ENCODE data around the gene DZIP1. TPM values are rescaled to one million over a fixed set of nuclear protein-coding genes. Genes with fewer than 3 reads are reported as not detected.

Gene DZIP1
- total and polyA plus RNA-seq, 12 donors, result 6.7 to 16.7 (median 9.9) TPM

DNA sequence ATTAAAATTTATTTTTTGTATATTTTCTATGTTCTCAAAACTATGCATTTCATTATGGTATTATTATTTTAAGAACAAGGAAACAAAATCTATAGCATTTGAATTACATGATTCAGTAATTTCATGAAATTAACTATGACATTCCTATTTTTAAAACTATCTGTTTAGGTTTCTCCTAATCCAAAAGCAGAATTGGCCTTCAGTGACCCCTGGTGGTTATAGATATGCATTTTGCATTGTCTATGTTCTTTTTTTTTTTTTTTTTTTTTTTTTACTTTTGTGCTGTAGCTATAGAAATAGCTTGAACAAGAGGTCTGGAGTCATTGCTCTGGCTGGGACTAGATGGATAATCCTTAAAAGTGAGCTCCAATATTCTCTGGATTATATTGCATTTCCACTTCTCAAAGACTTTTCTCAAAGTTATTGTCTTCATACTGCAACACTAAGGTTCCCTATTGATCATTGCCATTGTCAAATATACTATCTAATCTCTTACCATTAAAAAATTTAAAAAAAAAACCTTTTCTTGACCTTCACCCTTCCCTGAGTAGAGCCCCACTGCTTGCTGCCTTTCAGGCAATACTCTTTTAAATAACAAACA, 16.6 kb upstream of the DZIP1 start:
- Histone ChIP-seq H3K27ac (no peak overlapping the region), H3K27me3 (no peaks in the 10 kb centered on the region), H3K36me3 (replicated peaks in 1 of 2) (no peaks in the 10 kb centered on the region), H3K9me3 (replicated peaks in 1 of 3) (peaks cover 0 to 16% (median 0%) of the 10 kb centered on the region in 3 donors), H3K4me1 (replicated peaks in 1 of 2) (no peaks in the 10 kb centered on the region), H3K4me3 (no peak overlapping the region)
- intact Hi-C loops (cut with DNase I), result no loop called here
- TF ChIP-seq, protein P1, sequence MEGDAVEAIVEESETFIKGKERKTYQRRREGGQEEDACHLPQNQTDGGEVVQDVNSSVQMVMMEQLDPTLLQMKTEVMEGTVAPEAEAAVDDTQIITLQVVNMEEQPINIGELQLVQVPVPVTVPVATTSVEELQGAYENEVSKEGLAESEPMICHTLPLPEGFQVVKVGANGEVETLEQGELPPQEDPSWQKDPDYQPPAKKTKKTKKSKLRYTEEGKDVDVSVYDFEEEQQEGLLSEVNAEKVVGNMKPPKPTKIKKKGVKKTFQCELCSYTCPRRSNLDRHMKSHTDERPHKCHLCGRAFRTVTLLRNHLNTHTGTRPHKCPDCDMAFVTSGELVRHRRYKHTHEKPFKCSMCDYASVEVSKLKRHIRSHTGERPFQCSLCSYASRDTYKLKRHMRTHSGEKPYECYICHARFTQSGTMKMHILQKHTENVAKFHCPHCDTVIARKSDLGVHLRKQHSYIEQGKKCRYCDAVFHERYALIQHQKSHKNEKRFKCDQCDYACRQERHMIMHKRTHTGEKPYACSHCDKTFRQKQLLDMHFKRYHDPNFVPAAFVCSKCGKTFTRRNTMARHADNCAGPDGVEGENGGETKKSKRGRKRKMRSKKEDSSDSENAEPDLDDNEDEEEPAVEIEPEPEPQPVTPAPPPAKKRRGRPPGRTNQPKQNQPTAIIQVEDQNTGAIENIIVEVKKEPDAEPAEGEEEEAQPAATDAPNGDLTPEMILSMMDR (IDR thresholded peaks at IDR 0.05), result peak; percentile 19 to 63 (median 44)
- no peak for TF ChIP-seq POLR2A (IDR thresholded peaks at IDR 0.05)
- peak in 3 of 7 donors; percentile 23 to 45 (median 29) for DNase-seq

DNA sequence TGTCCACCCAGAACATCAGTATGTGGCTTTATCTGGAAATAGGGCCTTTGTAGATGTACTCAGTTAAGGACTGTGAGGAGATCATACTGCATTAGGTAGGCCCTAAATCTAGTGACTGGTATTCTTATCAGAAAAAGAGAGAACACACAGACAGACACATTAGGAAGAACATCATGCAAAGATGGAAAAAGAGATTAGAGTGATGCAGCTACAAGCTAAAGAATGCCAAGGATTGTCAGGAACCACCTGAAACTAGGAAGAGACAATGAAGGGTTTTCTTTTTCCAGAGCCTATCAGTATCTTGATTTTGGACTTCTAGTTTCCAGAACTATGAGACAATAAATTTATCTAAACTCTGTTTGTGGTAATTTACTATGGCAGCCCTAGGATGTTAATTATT, 15.0 kb upstream of the DZIP1 start:
- Histone ChIP-seq H3K4me1 (replicated peaks in 1 of 2) (no peaks in the 10 kb centered on the region), H3K9me3 (replicated peaks in 1 of 3) (peaks cover 0 to 2% (median 0%) of the 10 kb centered on the region in 3 donors), H3K27ac (no peak overlapping the region), H3K27me3 (no peaks in the 10 kb centered on the region), H3K36me3 (replicated peaks in 1 of 2) (no peaks in the 10 kb centered on the region), H3K4me3 (no peak overlapping the region)
- DNase-seq, result no peak
- intact Hi-C loops (cut with DNase I), result no loop called here
- no peak for TF ChIP-seq POLR2A (IDR thresholded peaks at IDR 0.05)
- TF ChIP-seq, protein P1 (IDR thresholded peaks at IDR 0.05), result no peak

DNA sequence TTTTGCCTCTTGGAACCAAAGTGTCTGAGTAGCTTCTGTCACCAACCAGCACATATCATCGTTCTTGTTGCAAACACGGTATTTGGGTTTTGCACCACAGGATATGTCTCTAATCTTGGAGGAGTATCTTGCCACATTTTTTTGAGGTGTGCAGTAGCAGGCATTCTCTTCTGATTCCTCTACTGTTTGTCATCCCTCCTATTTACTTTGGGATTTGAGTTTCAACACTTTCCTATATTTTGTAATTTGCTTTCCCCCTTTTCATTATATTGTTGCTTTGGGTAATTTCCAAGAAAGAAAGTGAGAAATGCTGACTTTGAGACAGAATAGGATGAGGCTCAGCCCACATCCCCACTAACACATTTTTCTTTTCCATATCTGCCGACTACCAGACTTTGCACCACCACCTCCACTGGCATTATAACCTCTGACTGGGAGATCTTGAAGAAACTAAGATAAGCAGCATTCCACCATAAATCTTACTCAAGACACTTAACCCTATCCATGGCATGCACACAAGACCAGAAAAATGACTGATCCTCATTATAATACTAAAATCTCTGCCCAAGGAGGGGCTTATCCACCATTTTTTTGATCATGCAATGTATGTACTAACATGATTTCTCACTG, 12.0 kb upstream of the DZIP1 start:
- Histone ChIP-seq H3K4me3 (no peak overlapping the region), H3K27me3 (no peaks in the 10 kb centered on the region), H3K4me1 (replicated peaks in 1 of 2) (no peaks in the 10 kb centered on the region), H3K27ac (no peak overlapping the region), H3K9me3 (replicated peaks in 1 of 3) (no peaks in the 10 kb centered on the region), H3K36me3 (replicated peaks in 1 of 2) (no peaks in the 10 kb centered on the region)
- no peak for TF ChIP-seq POLR2A (IDR thresholded peaks at IDR 0.05)
- TF ChIP-seq, protein P1 (IDR thresholded peaks at IDR 0.05), result no peak
- intact Hi-C loops (cut with DNase I), result no loop called here
- DNase-seq, result no peak
- 69 to 74% (median 69%) methylated on average over 3 of the region's 3 CpGs for WGBS, 4 donors

DNA sequence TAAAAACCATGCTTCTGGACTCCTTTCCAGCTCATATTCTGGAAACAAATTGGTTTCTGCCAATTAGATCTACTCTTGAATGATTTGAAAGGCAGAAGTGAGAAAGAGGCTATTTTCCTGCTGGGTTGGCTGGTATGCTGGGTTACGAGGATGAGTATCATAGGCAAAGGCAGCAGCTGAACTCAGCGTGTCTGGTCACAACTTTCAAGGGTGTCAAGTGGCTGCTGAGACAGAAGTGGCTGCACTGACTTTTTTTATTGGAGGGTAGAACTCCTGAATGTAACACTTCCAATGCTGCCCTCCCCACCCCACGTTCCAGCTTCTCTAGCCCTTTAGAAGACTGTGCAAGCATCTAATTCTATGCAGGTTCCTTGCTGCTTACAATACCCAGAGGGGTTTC, 8.3 kb upstream of the DZIP1 start:
- Histone ChIP-seq H3K27ac (no peak overlapping the region), H3K9me3 (replicated peaks in 1 of 3) (no peaks in the 10 kb centered on the region), H3K4me3 (no peak overlapping the region), H3K4me1 (replicated peaks in 1 of 2) (no peaks in the 10 kb centered on the region), H3K36me3 (replicated peaks in 1 of 2) (no peaks in the 10 kb centered on the region), H3K27me3 (no peaks in the 10 kb centered on the region)
- DNase-seq, result no peak
- TF ChIP-seq, protein P1 (IDR thresholded peaks at IDR 0.05), result no peak
- TF ChIP-seq POLR2A (IDR thresholded peaks at IDR 0.05), result no peak
- intact Hi-C loops (cut with DNase I), result no loop called here
- 56 to 75% (median 67%) methylated on average over 3 of the region's 3 CpGs for WGBS, 4 donors

All from adrenal gland (tissue), 12 donors.